ENCODE results near the gene ETV2. TPM values are rescaled to one million over a fixed set of nuclear protein-coding genes. Genes with fewer than 3 reads are reported as not detected.
"Not testable (repeated sequence)": the region's sequence is repeated elsewhere in the genome, so short reads cannot be mapped to it uniquely, and the experiment has no call there.

Gene ETV2
- total and polyA plus RNA-seq, 2 of the 4 experiments (the other 2 are of a cell fraction) = 1.2 TPM; not detected in 1

GRCh38 chr19:35654828-35655227 is 13.3 kb downstream of the ETV2 start:
- CTCF ChIA-PET; H3K56ac ChIP-seq (ENCODE audit: extremely low read depth, insufficient read depth, low read length); H3K18ac ChIP-seq (ENCODE audit: low read depth, low read length); intact Hi-C loops (cut with micrococcal nuclease); BruUV-seq (replicated peaks); H4K91ac ChIP-seq (ENCODE audit: insufficient read depth, low read depth, low read length); H2BK5ac ChIP-seq (ENCODE audit: low read depth, low read length, poor library complexity, severe bottlenecking); H2BK20ac ChIP-seq (ENCODE audit: low read depth, low read length); H3K4ac ChIP-seq (ENCODE audit: low read depth, low read length); H4K8ac ChIP-seq (ENCODE audit: low read depth in 2 of 2, low read length in 2 of 2); dilution Hi-C loops (cut with HindIII; ENCODE audit: low sequenced_read_pairs, unreplicated experiment); H3K4me3 ChIP-seq (ENCODE audit: insufficient read depth, low read depth, low read length); in situ Hi-C loops (cut with MboI; ENCODE audit: low sequenced_read_pairs); H3K9ac ChIP-seq (ENCODE audit: low read depth, low read length); H2BK120ac ChIP-seq (ENCODE audit: low read depth, low read length); H2BK15ac ChIP-seq (ENCODE audit: low read depth, low read length); H3K23ac ChIP-seq (ENCODE audit: low read depth, low read length); H2AK9ac ChIP-seq (replicated peaks; ENCODE audit: low read depth, low read length, poor library complexity); H3K4me2 ChIP-seq (ENCODE audit: low read depth, low read length); H3K4me1 ChIP-seq (ENCODE audit: control insufficient read depth, insufficient read depth, low read length); H4K20me1 ChIP-seq (ENCODE audit: insufficient read depth, low read length); DNase-seq; H3K9me1 ChIP-seq (ENCODE audit: insufficient read depth, low read length); H3K27ac ChIP-seq (ENCODE audit: insufficient read depth, low read length); H2AK5ac ChIP-seq (ENCODE audit: low read depth, low read length); H4K5ac ChIP-seq (ENCODE audit: low read depth, low read length); H3K27me3 ChIP-seq (ENCODE audit: control insufficient read depth, insufficient read depth, low read length); H2AFZ ChIP-seq (replicated peaks; ENCODE audit: low read length, poor library complexity); H3K9me3 ChIP-seq (ENCODE audit: control insufficient read depth, insufficient read depth, low read length); ATAC-seq (ENCODE audit: low read depth); H3K14ac ChIP-seq (replicated peaks; ENCODE audit: low read depth, low read length): not testable (repeated sequence)
- Histone ChIP-seq H3K36me3 (ENCODE audit: control insufficient read depth, insufficient read depth, low read length) (peaks cover 41% of the 10 kb centered on the region), H3K79me1 (ENCODE audit: low read depth in 1 of 2, low read length in 2 of 2) (peaks cover 15 to 16% of the 10 kb centered on the region in 2 experiments)
- POLR2A ChIA-PET (ENCODE audit: unreplicated experiment) = interaction anchor here (0.6 kb wide), 1 partner anchor 42 kb away, joined by 3 read pairs; no protein-coding TSS in a partner anchor
- WGBS, 2 experiments (ENCODE audit: extremely low coverage in 2 of 2, insufficient read length in 1 of 2) = 88% methylated on average over 1 of the region's 6 CpGs; no CpG with 5 or more reads in 1 of the 2 experiments
